GM19238 (cell line): ENCODE results near the gene LRPPRC.
"Not testable (repeated sequence)": the region's sequence is repeated elsewhere in the genome, so short reads cannot be mapped to it uniquely, and the experiment has no call there.

Experiments used
- DNase-seq: peaks from one replicate; pipeline ENCODE4 v3.0.0; 2011; ENCODE audit warnings: low spot score; ENCODE audit not compliant: insufficient read length

LRPPRC gene

DNA sequence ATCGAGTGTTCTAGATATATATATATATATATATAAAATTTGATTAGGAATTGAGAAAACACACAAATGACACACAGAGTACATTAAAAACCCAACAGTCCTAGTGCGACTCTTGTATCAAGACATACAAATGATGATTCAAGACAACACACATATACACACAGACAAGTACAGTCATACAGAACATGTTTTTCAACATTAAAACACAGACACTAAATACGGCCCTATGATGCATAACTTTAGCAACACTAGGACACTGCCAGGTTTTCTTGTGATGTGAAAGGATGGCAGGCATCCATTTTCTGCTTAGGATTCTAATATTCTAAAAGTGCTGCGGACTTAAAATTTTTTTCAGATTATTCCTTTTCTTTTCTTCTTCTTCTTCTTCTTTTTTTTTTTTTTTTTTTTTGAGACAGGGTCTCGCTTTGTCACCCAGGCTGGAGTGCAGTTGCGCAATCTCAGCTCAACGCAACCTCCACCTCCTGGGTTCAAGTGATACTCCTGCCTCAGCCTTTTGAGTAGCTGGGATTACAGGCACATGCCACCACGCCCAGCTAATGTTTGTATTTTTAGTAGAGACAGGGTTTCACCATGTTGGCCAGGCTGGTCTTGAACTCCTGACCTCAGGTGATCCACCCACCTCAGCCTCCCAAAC is 84.5 kb downstream of the LRPPRC start:
- not testable (repeated sequence) for DNase-seq

DNA sequence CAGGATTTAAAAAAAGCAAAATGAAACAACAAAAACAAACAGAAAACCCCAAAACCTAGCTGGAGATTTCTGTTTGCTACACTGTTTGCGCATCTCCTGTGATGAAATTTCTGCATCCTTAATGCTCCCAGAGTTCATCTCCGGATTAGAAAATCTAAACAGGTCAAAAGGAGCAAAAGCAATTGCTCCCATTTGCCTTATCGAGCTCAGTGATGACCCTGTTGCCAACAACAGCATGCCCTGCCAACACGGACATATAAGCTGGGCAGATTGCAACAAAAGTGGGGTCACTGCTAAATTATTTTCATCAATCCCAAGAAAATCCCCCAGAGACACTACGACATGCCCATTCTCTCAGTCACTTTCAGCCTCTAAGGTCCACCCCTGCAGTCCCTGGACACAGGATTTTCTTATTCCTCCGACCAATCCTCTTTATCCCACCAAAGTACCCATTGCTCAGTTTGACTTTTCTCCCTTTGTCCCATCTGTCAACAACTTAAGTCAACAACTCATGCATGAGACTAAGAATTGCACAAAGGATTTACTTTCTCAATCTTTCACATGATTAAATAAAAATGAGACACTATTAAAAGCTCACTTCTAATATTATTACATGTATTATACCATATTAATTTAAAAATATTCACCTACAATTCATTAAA is 89.2 kb downstream of the LRPPRC start:
- DNase-seq, result no peak

DNA sequence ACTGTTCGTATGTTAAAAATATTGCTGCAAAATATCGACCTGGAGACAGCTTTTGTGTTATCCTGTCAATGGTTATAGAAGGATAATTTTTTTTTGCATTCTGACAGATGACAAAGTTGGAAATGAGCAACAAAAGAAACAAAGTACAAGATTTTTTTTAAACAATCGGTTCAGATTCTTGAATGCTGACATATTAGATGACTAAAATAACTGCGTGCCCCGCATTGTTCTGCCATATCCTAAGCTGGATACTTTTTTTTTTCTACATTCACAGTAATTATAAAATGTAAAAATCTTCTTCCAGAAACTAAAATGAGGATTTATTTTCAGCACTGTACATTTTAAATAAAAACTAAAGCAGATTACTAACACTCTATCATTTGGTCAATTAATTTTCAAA is 89.9 kb downstream of the LRPPRC start:
- DNase-seq, result no peak

DNA sequence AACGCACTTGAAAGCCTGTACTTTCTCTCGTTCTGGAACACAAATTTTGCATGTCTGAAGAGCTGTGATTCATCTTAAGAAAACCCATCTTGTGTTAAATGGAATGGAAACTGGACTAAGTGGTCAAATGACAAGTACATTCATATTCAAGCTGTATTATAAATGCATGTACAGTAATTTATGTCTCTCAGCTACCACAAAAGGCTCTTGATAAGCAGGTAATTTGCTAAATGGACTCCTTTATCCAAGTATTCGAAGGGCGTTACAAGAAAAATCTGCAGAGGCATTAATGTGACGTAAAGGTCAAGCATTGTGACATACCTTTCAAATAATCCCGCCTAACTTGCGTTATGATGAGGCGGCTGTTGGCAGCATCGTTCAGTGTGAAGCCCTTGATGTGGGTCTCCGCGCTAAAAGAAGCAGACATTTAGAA is 90.4 kb downstream of the LRPPRC start:
- DNase-seq, result no peak

DNA sequence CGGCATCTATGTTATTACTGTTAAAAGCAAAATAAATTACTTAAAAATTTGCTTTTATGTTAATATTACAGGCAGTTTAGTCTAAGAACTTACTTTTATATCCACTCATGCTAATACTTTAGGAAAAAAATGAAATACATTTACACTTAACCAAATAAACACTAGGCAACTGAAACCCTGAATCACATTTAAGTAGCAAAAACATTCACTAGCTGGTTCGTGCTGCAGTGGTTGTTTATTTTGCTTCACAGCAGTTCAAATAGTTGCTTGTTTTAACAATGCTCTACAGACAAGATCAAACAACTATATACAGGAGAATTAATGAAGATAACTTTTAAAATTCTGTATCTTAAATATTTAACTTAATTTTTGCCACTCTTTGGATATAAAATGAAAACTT is 96.2 kb downstream of the LRPPRC start:
- no peak for DNase-seq

DNA sequence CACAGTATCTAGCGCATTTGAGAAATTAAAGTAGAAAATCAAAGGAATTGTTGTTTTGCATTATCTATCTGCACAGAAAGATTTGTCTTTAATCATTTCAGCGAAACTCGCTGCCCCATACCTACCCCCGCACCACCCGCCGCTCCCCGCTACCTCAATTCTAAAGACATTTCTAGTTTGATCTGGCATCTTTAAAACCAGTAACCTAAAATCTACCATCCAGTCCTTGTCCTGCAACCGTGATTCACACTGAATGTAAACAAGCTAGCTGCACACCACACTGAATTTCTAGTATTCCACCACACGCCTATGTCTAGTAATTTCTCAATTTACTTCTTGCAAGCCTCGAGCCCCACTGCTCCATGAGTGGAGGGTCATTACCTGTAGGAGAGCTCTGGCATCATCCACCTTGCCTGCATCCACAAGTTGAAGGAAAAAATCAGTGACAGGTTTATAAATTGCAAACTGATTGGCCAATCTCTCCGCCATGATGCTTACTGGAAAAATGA is 96.9 kb downstream of the LRPPRC start:
- no peak for DNase-seq

DNA sequence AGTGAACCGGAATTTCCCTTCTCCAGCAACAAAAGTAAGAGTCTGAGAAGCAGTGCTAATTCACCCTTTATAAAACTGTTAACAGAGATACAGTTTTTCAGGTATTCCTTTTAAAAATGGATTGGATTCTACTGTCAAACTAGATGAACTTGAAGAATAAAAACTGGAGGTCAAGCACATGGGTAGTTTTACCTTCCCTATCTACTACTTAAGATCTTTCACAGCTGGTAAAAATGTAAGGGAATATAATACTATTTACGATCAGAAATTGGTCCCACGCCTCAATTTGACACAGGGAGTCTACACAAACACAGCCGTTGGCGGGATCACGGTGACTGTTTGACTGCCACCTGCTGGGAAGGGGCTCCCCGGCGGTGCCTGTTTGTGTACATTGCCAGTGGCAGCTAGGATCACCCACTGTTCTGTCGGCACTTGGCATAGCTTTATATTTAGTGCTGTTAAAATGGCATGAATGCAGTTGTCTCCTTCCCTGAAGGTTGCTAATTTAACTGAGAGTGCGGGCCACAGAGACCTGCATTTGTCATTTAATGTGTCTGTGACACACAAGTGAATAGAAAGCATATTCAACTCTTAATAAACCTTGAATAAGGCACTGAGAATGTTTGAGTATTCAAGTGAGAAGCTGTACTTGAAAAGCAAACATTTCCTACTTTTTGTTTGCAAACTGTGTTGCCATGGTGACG is 97.5 kb downstream of the LRPPRC start:
- DNase-seq, result no peak

DNA sequence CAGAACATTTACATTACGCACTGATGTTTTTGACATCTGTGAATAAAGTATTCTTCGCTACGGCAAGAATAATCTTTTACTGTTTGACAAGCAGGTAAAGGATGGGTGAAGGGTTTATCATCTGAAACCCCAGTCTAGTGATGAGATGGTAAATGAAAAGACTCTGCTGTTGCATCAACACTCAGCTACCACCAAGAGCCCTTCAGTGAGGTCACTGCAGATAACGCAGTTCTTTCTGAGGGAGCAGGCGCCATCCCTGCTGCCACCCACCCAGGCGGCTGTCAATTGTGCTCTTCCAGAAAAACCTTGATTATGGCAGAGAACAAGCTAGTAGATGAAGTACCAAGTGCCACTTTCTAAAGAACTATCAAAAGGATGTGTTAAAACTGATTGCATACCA is 98.3 kb downstream of the LRPPRC start:
- DNase-seq, result no peak

DNA sequence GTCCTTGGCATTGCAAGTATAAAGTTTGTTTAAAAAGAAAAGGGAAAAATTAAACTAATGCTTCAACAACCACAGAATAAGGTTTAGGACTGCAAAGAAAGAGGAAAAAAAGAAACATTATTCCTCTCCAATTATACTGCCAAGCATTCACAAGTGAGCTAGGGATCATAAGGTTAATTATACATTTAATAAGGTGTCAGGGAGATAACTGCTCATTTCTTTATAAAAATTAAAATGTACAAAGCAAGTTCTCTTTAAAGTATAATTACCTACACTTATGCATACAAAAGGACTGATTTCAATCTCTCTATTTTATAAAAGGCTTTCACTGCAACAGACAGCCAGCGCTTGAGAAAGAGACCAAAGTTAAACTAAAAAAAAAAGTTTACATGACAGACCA is 98.9 kb downstream of the LRPPRC start:
- no peak for DNase-seq

DNA sequence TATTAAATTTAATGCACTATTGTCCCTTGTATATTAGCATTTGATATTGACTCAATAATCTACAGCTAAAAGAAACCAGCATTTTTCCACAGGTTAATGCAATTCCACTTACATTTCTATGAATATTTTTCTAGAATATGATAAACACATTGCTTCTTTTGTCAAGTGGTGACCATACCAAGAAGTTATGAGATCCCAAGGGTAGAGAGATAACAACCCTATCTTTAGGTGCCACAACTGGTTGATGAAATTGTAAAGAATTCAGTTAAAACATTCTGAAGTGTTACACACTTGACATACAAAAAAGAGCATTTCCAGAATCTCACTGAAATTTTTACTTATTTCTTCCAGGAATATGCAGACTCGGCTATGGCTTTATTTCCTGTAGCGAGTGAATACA is 101.0 kb downstream of the LRPPRC start:
- DNase-seq, result no peak

DNA sequence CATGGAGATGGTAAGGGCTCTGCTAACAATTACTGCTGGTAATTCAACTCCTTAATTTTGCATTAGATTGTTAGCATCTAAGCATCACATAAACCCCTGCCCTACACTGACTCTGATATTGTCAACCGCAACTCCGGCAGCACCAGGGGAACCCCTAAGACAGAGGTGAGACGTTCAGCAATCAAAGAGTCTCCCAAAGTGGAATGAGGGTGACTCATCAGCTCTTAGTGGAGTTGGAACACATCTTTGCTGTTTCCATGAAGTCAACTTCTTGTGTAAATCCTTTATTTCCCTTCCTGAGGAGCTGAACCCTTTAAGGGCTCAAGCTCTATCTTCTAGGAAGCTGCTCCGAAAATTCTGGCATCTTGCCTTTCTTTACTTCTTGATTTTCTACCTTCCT is 104.9 kb downstream of the LRPPRC start:
- no peak for DNase-seq

DNA sequence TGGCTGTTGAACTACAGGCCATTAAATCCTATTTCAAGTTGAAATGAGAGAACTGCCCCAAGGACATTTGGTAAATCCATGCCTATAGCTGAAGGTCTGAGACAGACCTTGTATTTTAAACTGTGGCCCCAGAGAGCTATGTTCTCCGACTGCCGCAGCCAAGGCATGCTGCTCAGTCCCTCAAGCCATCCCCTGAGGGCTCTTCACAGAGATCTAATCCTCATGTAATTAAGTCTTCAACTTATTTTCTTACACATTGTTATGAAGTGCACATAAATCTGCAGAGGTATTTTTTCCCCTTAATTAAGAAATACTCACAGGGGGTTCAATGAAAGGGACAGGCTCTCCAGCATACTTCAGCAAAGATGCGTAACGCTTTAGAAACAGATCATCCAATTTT is 106.4 kb downstream of the LRPPRC start:
- DNase-seq, result no peak

DNA sequence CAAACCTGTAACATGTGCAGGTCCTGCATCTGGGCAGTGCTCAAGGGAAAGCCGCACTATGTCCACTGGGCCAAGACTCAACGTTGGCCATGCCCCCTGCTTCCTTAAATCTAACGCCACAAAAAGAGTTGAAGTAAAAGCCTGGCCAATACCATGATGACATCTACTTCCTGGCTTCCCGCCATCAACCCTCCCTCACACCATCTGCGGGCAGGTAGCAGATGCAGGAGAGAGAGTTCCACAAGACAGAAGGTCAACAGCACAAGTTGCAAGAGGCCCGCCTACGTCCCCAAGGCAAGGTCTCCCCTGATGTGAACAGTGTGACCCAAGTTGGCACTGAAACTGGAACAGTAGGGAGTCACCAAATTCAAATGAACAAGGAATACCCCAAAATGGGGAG is 108.6 kb downstream of the LRPPRC start:
- DNase-seq, result no peak

DNA sequence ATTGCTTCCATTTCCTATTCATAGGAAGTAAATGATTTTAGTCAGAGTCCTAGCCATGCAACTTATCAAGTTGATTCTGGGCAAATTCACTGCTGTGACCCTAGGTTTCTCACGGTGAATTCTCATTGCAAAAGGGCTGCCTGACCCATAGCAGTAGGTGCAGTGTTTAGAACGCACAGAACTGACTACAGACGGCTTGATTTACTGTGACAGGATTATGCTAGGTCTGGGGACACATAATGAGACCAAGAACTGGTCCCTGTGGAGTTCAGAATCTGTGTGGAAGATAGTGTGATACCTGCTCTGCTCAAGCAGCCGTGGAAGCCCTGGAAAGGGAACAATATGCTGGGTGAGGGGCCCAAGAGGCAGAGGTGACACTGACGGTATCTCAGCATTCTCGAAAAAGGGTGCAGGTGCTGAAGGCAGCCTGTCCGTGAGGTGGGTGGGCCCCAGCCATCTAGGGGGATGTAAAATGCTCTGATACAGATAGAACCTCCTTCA is 110.6 kb downstream of the LRPPRC start:
- DNase-seq, result no peak

DNA sequence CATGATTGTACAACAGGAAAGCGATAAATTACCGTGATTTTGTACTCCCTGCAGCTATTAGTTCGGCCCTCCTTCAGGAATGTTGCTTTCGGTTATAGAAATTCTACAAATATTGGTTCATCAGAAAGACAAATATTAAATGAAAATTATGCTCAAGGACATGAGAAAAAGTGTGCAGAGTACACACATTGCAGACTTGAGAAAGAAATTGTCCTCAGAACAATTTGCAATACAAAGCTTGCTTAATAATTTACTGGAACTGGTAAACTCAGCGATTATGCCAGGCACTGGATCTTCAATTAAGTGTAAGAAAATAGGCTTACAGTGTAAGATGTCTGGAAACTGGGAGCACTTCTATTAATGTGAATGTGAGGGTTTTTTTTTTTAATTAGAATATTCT is 111.1 kb downstream of the LRPPRC start:
- no peak for DNase-seq

DNA sequence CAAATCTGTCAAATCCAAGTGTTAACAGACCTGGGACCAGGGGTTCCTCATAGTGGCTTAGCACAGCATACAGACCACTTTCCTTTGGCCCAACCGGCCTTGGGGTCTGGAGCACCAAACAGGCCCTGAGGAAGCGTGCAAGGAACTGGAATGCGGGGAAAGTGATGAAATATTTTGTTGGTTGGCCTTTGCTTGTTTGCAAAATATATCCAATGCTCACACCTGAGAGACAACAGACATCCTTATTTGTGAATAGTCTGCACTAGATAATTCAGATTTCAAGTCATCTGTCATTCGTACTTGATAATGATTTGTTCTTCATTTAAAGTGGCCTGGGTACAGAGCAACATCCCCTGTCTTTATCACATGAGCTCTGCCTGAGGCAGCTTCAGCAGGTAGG is 113.5 kb downstream of the LRPPRC start:
- no peak for DNase-seq

DNA sequence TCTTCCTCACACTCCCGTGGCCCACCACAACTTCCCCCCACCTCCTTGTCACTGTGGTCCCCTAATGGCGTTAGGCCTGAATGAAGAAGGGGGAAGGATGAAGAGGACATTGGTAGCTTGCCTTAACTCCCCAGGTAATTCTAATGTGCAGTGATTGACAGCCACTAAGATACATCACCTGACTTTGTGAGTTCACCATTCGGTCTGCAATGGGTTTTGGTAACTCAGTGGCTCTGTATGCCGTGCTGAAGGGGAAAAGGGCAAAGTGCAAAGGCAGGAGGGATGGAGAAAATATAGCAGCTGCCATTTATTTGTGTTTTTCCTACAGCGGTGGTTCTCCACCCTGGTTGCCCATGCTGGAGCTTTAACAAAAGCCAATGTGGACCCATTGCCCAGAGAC is 114.8 kb downstream of the LRPPRC start:
- no peak for DNase-seq

DNA sequence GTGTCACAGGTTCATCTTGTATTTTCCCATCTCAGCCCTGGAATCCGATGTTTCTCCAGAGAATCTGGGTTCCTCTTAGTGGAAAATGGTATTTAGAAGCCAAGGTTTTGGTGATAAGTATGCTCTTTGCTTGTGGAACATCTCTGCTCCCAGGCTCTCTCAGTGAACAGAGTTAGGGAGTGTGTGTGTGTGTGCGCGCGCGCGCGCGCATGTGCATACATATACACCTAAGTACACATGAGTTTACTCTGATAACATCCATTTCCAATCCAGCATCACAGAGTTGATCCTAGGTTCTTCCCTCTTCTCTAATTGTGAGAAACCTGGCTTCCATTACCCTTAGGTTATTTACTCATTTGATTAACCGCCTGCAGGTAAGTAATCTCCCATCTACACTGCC is 115.3 kb downstream of the LRPPRC start:
- DNase-seq, result no peak

DNA sequence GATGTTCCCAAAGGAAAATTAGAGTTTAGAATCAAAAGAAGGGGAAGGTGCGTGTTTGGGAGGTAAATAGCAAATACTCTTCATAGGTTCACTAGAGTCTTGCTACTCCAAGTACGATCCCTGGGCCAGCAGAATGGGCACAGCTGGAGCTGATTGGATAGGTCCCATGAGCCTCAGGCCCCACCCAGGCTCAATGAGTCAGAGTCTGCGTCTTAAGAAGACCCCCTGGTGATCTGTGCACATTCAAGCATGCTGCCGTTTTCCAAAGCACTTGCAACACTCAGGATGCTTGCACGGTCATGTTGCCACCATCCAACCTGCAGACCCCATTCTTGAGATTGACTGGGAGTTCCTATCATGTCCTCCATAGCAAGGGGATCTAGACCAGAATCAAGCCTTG is 116.5 kb downstream of the LRPPRC start:
- DNase-seq, result no peak

DNA sequence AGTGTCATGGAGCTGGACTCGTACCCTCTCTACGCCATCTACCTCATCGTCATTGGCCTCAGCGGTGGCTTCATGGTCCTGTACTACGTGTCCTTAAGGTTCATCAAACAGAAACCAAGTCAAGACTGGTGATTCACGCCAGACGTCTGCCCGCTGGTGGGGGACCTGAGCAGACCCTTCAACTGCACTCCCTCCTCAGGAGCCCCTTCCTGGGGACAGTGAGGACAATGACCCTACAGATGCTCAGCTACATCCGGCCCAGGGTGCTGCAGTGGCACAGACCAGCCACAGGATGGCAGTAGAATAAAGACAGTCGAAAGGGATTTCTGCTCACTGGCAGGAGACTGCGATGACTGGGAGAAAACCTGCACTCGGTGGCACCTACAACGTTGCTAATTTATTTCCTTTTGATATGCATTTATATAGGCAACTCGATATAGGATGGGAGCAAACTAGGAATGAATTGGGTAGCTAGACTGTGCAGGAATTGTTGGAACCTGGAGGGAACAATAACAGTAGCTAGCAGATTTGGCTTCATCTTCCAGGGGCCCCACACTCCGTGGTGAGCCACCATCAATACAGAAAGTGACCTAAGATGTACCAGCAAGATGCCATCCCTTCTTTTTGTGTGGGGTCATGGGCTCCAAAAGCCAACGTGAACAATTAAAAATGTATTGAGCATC is 117.9 kb downstream of the LRPPRC start:
- DNase-seq, result peak; percentile 62

DNA sequence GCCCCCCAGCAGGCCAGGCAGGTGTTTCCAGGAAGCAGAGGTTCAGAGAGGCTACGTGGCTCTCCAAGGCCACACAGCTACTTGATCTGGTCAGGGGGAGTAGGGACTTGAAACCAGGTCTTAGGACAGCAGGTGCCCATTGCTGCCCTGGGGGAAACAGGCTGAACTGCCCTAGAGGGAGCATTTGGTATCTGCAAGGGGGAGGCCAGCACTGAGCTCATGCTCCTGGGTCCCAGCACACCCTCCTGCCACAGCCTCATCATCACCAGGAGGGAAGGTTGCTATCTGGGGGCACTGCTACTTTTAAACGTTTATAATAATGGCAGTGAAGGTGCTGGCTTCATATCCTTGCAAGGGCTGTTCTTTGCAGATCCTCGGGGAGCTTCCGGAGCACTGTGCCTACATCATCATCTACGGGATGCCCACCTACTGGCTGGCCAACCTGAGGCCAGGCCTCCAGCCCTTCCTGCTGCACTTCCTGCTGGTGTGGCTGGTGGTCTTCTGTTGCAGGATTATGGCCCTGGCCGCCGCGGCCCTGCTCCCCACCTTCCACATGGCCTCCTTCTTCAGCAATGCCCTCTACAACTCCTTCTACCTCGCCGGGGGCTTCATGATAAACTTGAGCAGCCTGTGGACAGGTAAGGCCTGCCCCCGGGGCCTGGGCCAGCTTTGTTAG is 120.9 kb downstream of the LRPPRC start:
- no peak for DNase-seq
